ENCODE measurements around the gene ZNF3. TPM values are rescaled to one million over a fixed set of nuclear protein-coding genes. Genes with fewer than 3 reads are reported as not detected.
A peak's percentile ranks its signal among the peaks of the same experiment; 100 is the strongest.
"Not testable (repeated sequence)": the region's sequence is repeated elsewhere in the genome, so short reads cannot be mapped to it uniquely, and the experiment has no call there.

Gene ZNF3
- 38.8 TPM for polyA plus RNA-seq (2013)

DNA sequence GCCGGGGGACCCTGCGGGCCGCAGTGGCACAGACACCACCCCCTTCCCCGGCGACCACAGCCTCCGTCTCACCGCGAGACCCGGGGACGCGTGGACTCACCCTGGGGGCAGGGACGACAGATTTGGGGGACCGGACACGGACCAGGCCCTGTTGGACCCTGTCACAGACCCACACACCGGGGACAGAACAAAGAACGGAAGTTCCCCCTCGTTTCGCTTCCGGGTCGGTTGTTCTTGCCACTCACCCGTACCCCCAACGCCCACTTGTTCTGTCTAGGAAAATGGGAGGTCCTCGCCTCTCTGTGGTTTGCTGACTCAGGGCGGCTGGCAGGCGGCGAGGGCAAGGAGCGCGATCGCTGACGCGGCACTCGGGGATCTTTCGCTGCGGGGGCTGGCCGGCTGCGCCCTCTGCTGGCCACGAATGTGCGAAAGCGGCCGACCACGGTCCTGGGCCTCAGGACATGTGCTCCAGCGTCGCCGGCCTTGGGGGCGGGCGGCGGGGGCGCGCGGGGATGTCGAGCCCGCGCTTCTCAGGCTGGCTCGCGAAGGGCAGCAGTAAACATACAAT lies at the start of gene ZNF3:
TSS of gene ZNF3 (minus strand) at position 189 of the 568 bp plus-strand sequence. CDS start 4,366 bp downstream, outside the sequence.
- Histone ChIP-seq H3K36me3 (ENCODE audit: control insufficient read depth in 4 of 4, insufficient read depth in 4 of 4, low read length in 3 of 4) (peaks cover 15 to 26% (median 20%) of the 10 kb centered on the region in 4 experiments), H3K4me1 (ENCODE audit: control extremely low read depth in 1 of 4, control insufficient read depth in 4 of 4, insufficient read depth in 4 of 4, low read length in 3 of 4) (peaks cover 11 to 30% (median 26%) of the 10 kb centered on the region in 4 experiments), H3K27me3 (replicated peaks in 2 of 5; ENCODE audit: control insufficient read depth in 4 of 5, insufficient read depth in 5 of 5, low read length in 4 of 5) (no peaks in the 10 kb centered on the region), H3K4me3 (ENCODE audit: control insufficient read depth in 1 of 7, extremely low read depth in 1 of 7, insufficient read depth in 4 of 7, low read depth in 2 of 7, low read length in 6 of 7) (peak within 1 kb of the TSS; percentile 86 to 99 (median 94)), H3K9me3 (ENCODE audit: control extremely low read depth in 1 of 5, control insufficient read depth in 4 of 5, insufficient read depth in 2 of 5, low read depth in 1 of 5, low read length in 4 of 5) (no peaks in the 10 kb centered on the region), H3K27ac (ENCODE audit: insufficient read depth in 1 of 2, low read depth in 1 of 2, low read length in 2 of 2, poor library complexity in 1 of 2, severe bottlenecking in 2 of 2) (peak within 1 kb of the TSS; percentile 87 to 90)
- under 1% methylated on average over 37 of the region's 55 CpGs for WGBS (ENCODE audit: insufficient coverage)
- ChIA-PET CTCF (interaction anchor here (0.6 to 1.4 kb wide), 7 partner anchors 10 to 170 kb away, joined by 3 to 15 read pairs (median 3); partner anchors contain the start of gene ZSCAN21), POLR2A (interaction anchor here (0.5 to 1.4 kb wide), 8 partner anchors 9 to 1202 kb away, joined by 3 to 13 read pairs (median 4); partner anchors contain the start of genes AP4M1 and MCM7)
- DNase-seq, result peak; percentile 99 to 100 (median 100)

GRCh38 chr7:100130608-100131453 lies 49.3 kb upstream of the ZNF3 start:
- ChIA-PET CTCF (interaction anchor here (0.7 to 11.4 kb wide), 16 partner anchors 10 to 88 kb away, joined by 3 to 127 read pairs (median 4); partner anchors contain the start of genes AP4M1, LAMTOR4, MCM7 and PVRIG), POLR2A (interaction anchor here (1.1 kb wide), 1 partner anchor 49 kb away, joined by 4 read pairs; no protein-coding TSS in a partner anchor)
- WGBS (ENCODE audit: insufficient coverage), result 16% methylated on average over 22 of the region's 24 CpGs
- H3K9me3 ChIP-seq (ENCODE audit: control extremely low read depth in 1 of 5, control insufficient read depth in 4 of 5, insufficient read depth in 2 of 5, low read depth in 1 of 5, low read length in 4 of 5), result no peaks in the 10 kb centered on the region
- H3K36me3 ChIP-seq (ENCODE audit: control insufficient read depth in 4 of 4, insufficient read depth in 4 of 4, low read length in 3 of 4), result no peaks in the 10 kb centered on the region
- no peak overlapping the region for H3K27ac ChIP-seq (ENCODE audit: insufficient read depth in 1 of 2, low read depth in 1 of 2, low read length in 2 of 2, poor library complexity in 1 of 2, severe bottlenecking in 2 of 2)
- H3K27me3 ChIP-seq (replicated peaks in 2 of 5; ENCODE audit: control insufficient read depth in 4 of 5, insufficient read depth in 5 of 5, low read length in 4 of 5), result no peaks in the 10 kb centered on the region
- DNase-seq, result peak; percentile 61 to 77 (median 74)
- H3K4me3 ChIP-seq (ENCODE audit: control insufficient read depth in 1 of 7, extremely low read depth in 1 of 7, insufficient read depth in 4 of 7, low read depth in 2 of 7, low read length in 6 of 7), result peak overlapping the region in 2 of 7 experiments; percentile 4 to 59
- peaks cover 0 to 24% (median 23%) of the 10 kb centered on the region in 4 experiments for H3K4me1 ChIP-seq (ENCODE audit: control extremely low read depth in 1 of 4, control insufficient read depth in 4 of 4, insufficient read depth in 4 of 4, low read length in 3 of 4)

DNA sequence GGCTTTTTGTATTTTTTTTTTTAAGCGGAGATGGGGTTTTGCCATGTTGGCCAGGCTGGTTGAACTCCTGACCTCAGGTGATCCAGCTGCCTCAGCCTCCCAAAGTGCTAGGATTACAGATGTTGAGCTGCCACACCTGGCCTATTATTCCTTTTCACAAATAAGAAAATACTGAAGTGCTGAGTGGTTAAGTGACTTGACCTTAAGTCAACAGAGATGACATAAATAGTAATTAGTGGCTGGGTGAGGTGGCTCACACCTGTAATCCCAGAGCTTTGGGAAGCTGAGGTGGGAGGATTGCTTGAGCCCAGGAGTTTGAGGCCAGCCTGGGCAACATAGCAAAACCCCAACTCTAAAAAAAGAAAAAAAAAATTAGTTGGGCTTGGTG lies 48.7 kb upstream of the ZNF3 start:
- POLR2A ChIA-PET, result interaction anchor here (0.6 kb wide), 1 partner anchor 722 kb away, joined by 4 read pairs; the partner anchor contains the start of genes BUD31 and PDAP1
- peaks cover 0 to 28% (median 24%) of the 10 kb centered on the region in 4 experiments for H3K4me1 ChIP-seq (ENCODE audit: control extremely low read depth in 1 of 4, control insufficient read depth in 4 of 4, insufficient read depth in 4 of 4, low read length in 3 of 4)
- H3K36me3 ChIP-seq (ENCODE audit: control insufficient read depth in 4 of 4, insufficient read depth in 4 of 4, low read length in 3 of 4); H3K27ac ChIP-seq (ENCODE audit: insufficient read depth in 1 of 2, low read depth in 1 of 2, low read length in 2 of 2, poor library complexity in 1 of 2, severe bottlenecking in 2 of 2); H3K9me3 ChIP-seq (ENCODE audit: control extremely low read depth in 1 of 5, control insufficient read depth in 4 of 5, insufficient read depth in 2 of 5, low read depth in 1 of 5, low read length in 4 of 5); H3K27me3 ChIP-seq (replicated peaks in 2 of 5; ENCODE audit: control insufficient read depth in 4 of 5, insufficient read depth in 5 of 5, low read length in 4 of 5); H3K4me3 ChIP-seq (ENCODE audit: control insufficient read depth in 1 of 7, extremely low read depth in 1 of 7, insufficient read depth in 4 of 7, low read depth in 2 of 7, low read length in 6 of 7); DNase-seq: not testable (repeated sequence)
- WGBS (ENCODE audit: insufficient coverage), result 100% methylated on average over 1 of the region's 1 CpG
- CTCF ChIA-PET, result interaction anchor here (0.7 to 11.4 kb wide), 15 partner anchors 9 to 89 kb away, joined by 3 to 127 read pairs (median 5); partner anchors contain the start of genes AP4M1, LAMTOR4, MCM7 and PVRIG

DNA sequence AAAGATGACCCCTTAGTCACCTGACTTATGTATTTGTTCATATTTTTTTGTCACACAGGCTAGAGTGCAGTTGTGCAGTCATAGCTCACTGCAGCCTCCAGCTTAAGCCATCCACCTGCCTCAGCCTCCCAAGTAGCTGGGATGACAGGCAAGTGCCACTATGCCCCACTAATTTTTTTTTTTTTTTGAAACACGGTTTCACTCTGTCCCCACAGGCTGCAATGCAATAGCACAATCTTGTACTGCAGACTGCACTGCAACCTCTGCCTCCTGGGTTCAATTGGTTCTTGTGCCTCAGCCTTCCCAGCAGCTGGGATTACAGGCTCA lies 47.1 kb upstream of the ZNF3 start:
- peak overlapping the region in 1 of 7 experiments; percentile 84 for H3K4me3 ChIP-seq (ENCODE audit: control insufficient read depth in 1 of 7, extremely low read depth in 1 of 7, insufficient read depth in 4 of 7, low read depth in 2 of 7, low read length in 6 of 7)
- DNase-seq, result no peak
- no peaks in the 10 kb centered on the region for H3K27me3 ChIP-seq (replicated peaks in 2 of 5; ENCODE audit: control insufficient read depth in 4 of 5, insufficient read depth in 5 of 5, low read length in 4 of 5)
- peaks cover 0 to 6% (median 0%) of the 10 kb centered on the region in 4 experiments for H3K36me3 ChIP-seq (ENCODE audit: control insufficient read depth in 4 of 4, insufficient read depth in 4 of 4, low read length in 3 of 4)
- H3K4me1 ChIP-seq (ENCODE audit: control extremely low read depth in 1 of 4, control insufficient read depth in 4 of 4, insufficient read depth in 4 of 4, low read length in 3 of 4), result peaks cover 0 to 35% (median 26%) of the 10 kb centered on the region in 4 experiments
- no CpG with 5 or more reads among the region's 1 CpG for WGBS (ENCODE audit: insufficient coverage)
- ChIA-PET CTCF (interaction anchor here (0.6 to 11.4 kb wide), 10 partner anchors 10 to 215 kb away, joined by 3 to 127 read pairs (median 3); partner anchors contain the start of genes MCM7 and PVRIG), POLR2A (interaction anchor here (0.5 to 1.6 kb wide), 5 partner anchors 27 to 707 kb away, joined by 3 to 6 read pairs (median 3); partner anchors contain the start of genes AP4M1 and MCM7)
- H3K27ac ChIP-seq (ENCODE audit: insufficient read depth in 1 of 2, low read depth in 1 of 2, low read length in 2 of 2, poor library complexity in 1 of 2, severe bottlenecking in 2 of 2), result no peak overlapping the region
- no peaks in the 10 kb centered on the region for H3K9me3 ChIP-seq (ENCODE audit: control extremely low read depth in 1 of 5, control insufficient read depth in 4 of 5, insufficient read depth in 2 of 5, low read depth in 1 of 5, low read length in 4 of 5)

DNA sequence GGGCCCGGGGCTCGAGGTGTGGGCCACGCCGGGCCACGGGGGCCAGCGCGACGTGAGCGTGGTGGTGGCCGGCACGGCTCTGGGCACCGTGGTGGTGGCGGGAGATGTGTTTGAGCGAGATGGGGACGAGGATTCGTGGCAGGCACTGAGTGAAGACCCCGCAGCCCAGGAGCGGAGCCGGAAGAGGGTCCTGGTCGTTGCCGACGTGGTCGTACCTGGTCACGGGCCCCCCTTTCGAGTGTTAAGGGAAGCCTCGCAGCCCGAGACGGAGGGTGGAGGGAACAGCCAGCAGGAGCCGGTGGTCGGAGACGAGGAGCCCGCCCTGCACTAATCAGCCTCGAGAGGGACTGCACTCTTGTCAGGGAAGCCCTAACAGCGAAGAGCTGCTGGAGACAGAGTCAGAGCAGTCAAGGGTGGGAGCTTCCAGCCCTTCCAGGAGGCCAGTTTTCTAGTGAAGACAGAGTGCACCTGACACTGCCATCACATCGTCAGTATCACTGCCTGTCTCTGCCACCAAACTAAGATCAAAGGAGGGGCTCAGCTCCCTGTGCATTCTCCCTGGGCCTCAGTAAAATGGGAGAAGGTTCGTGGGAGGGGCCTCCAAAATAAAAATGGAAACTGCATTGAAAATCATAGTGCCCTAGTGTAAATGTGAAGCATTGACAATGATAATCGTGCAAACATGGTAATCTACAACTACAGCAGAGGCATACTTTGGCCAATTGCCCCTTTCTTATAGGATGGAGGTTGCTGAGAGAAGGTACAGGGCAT lies 46.5 kb upstream of the ZNF3 start:
- H3K9me3 ChIP-seq (ENCODE audit: control extremely low read depth in 1 of 5, control insufficient read depth in 4 of 5, insufficient read depth in 2 of 5, low read depth in 1 of 5, low read length in 4 of 5), result no peaks in the 10 kb centered on the region
- ChIA-PET POLR2A (interaction anchor here (0.5 to 1.8 kb wide), 6 partner anchors 26 to 707 kb away, joined by 3 to 7 read pairs (median 4); partner anchors contain the start of genes AP4M1 and MCM7), CTCF (interaction anchor here (0.6 to 11.4 kb wide), 10 partner anchors 11 to 215 kb away, joined by 3 to 127 read pairs (median 3); partner anchors contain the start of genes MCM7 and PVRIG)
- peaks cover 0 to 35% (median 26%) of the 10 kb centered on the region in 4 experiments for H3K4me1 ChIP-seq (ENCODE audit: control extremely low read depth in 1 of 4, control insufficient read depth in 4 of 4, insufficient read depth in 4 of 4, low read length in 3 of 4)
- H3K27ac ChIP-seq (ENCODE audit: insufficient read depth in 1 of 2, low read depth in 1 of 2, low read length in 2 of 2, poor library complexity in 1 of 2, severe bottlenecking in 2 of 2), result peak overlapping the region in 1 of 2 experiments; percentile 98
- peaks cover 0 to 6% (median 0%) of the 10 kb centered on the region in 4 experiments for H3K36me3 ChIP-seq (ENCODE audit: control insufficient read depth in 4 of 4, insufficient read depth in 4 of 4, low read length in 3 of 4)
- H3K27me3 ChIP-seq (replicated peaks in 2 of 5; ENCODE audit: control insufficient read depth in 4 of 5, insufficient read depth in 5 of 5, low read length in 4 of 5), result no peaks in the 10 kb centered on the region
- peak overlapping the region; percentile 62 to 97 (median 84) for H3K4me3 ChIP-seq (ENCODE audit: control insufficient read depth in 1 of 7, extremely low read depth in 1 of 7, insufficient read depth in 4 of 7, low read depth in 2 of 7, low read length in 6 of 7)
- DNase-seq, result peak; percentile 34 to 58 (median 48)
- 1% methylated on average over 20 of the region's 37 CpGs for WGBS (ENCODE audit: insufficient coverage)
